SK-N-SH (cell line): ENCODE measurements around the gene INPP5E. TPM values are rescaled to one million over a fixed set of nuclear protein-coding genes. Genes with fewer than 3 reads are reported as not detected.

Experiments used
- CTCF ChIA-PET: fragments of 300-600, 350-600 bp; formaldehyde crosslinking; extraction: SDS; loops from one replicate; lab custom pipeline; 2021; lab: Yijun Ruan, JAX
- POLR2A ChIA-PET: fragments of 350-600 bp; sonication (Branson Sonifier 250); formaldehyde crosslinking; extraction: SDS; loops from one replicate; lab custom pipeline; 2020; ENCODE audit warnings: antibody characterized with exemption, inconsistent platforms; lab: Yijun Ruan, JAX
- DNase-seq: peaks from one replicate; pipeline ENCODE4 v3.0.0; 2012
- H2AFZ ChIP-seq: fragments of 200-600 bp; sonication (generic); 2 replicates; pipeline ENCODE4 v1.8.1; 2016; ENCODE audit warnings: antibody characterized with exemption, mild to moderate bottlenecking, low read depth
- H3F3A ChIP-seq: fragments of 200-600 bp; sonication (generic); replicated peaks from 2 replicates; pipeline ENCODE3; 2016; ENCODE audit warnings: antibody characterized with exemption, mild to moderate bottlenecking; ENCODE audit not compliant: insufficient read depth
- H3K27ac ChIP-seq, 2 experiments: fragments of 200-500 bp in 1 of 2; fragments of 200-600 bp in 1 of 2; sonication (Bioruptor generic) in 1 of 2; sonication (generic), shearing (Covaris generic) in 1 of 2; 2 replicates each; pipeline versions ENCODE4 v1.5.1 to v1.6.1; 2014 to 2016; ENCODE audit warnings: low read depth in 2 of 2, inconsistent platforms in 1 of 2, low read length in 1 of 2, mild to moderate bottlenecking in 1 of 2, mixed read lengths in 1 of 2
- H3K27me3 ChIP-seq: fragments of 200-600 bp; sonication (generic), shearing (Covaris generic); 2 replicates; pipeline ENCODE4 v1.6.1; 2016; ENCODE audit warnings: mixed run types; ENCODE audit not compliant: insufficient read depth
- H3K36me3 ChIP-seq, 2 experiments: fragments of 200-500 bp in 1 of 2; fragments of 200-600 bp in 1 of 2; sonication (Bioruptor generic) in 1 of 2; sonication (generic) in 1 of 2; replicated peaks in 1 of 2; 2 replicates each; pipeline versions ENCODE3 to v1.5.1; 2014 to 2016; ENCODE audit warnings: low read length in 1 of 2, mild to moderate bottlenecking in 1 of 2; ENCODE audit not compliant: insufficient read depth in 2 of 2, control insufficient read depth in 1 of 2
- H3K4me1 ChIP-seq, 2 experiments: fragments of 200-500 bp in 1 of 2; fragments of 200-600 bp in 1 of 2; sonication (Bioruptor generic) in 1 of 2; sonication (generic), shearing (Covaris generic) in 1 of 2; 2 replicates each; pipeline versions ENCODE4 v1.5.1 to v1.6.1; 2014 to 2016; ENCODE audit warnings: low read depth in 1 of 2, low read length in 1 of 2, mixed run types in 1 of 2; ENCODE audit not compliant: insufficient read depth in 2 of 2, control insufficient read depth in 1 of 2
- H3K4me2 ChIP-seq: fragments of 200-600 bp; sonication (generic), shearing (Covaris generic); 2 replicates; pipeline ENCODE4 v1.6.1; 2017; ENCODE audit warnings: mixed run types
- H3K4me3 ChIP-seq, 2 experiments: fragments of 200-500 bp in 1 of 2; fragments of 200-600 bp in 1 of 2; sonication (Bioruptor generic) in 1 of 2; sonication (generic), shearing (Covaris generic) in 1 of 2; 2 replicates each; pipeline versions ENCODE4 v1.5.1 to v1.8.1; 2014 to 2016; ENCODE audit warnings: low read depth in 2 of 2, inconsistent platforms in 1 of 2, low read length in 1 of 2, mild to moderate bottlenecking in 1 of 2, mixed read lengths in 1 of 2, moderate library complexity in 1 of 2
- H3K79me2 ChIP-seq: fragments of 200-600 bp; sonication (generic); 2 replicates; pipeline ENCODE4 v1.8.1; 2017; ENCODE audit warnings: mild to moderate bottlenecking; ENCODE audit not compliant: insufficient read depth
- H3K9ac ChIP-seq: fragments of 200-600 bp; sonication (generic); 2 replicates; pipeline ENCODE4 v1.6.1; 2017; ENCODE audit warnings: mixed run types
- H3K9me2 ChIP-seq: fragments of 200-600 bp; sonication (generic); 2 replicates; pipeline ENCODE4 v1.6.1; 2017; ENCODE audit warnings: mixed run types
- H3K9me3 ChIP-seq: fragments of 200-600 bp; sonication (generic); 2 replicates; pipeline ENCODE4 v1.6.1; 2017; ENCODE audit warnings: mixed run types, mild to moderate bottlenecking, moderate library complexity
- H4K20me1 ChIP-seq: fragments of 200-600 bp; sonication (generic); 2 replicates; pipeline ENCODE4 v1.6.1; 2017; ENCODE audit warnings: mild to moderate bottlenecking, mixed run types; ENCODE audit not compliant: insufficient read depth
- ELF1 ChIP-seq: IDR thresholded peaks from 2 replicates; pipeline ENCODE4 v1.4.0; 2012
- FOXM1 ChIP-seq: IDR thresholded peaks from 2 replicates; pipeline ENCODE4 v1.4.0; 2012; ENCODE audit warnings: low read depth, mild to moderate bottlenecking
- GABPA ChIP-seq: IDR thresholded peaks from 2 replicates; pipeline ENCODE4 v1.4.0; 2012; ENCODE audit warnings: low read depth, mild to moderate bottlenecking
- NFIC ChIP-seq: IDR thresholded peaks from 2 replicates; pipeline ENCODE4 v1.4.0; 2012; ENCODE audit warnings: borderline replicate concordance
- PBX3 ChIP-seq: IDR thresholded peaks from 2 replicates; pipeline ENCODE4; 2012
- POLR2AphosphoS5 ChIP-seq: IDR thresholded peaks from 2 replicates; pipeline ENCODE4 v1.6.1; 2012; ENCODE audit warnings: low read depth, low read length
- RCOR1 ChIP-seq: fragments of 150-350 bp; IDR thresholded peaks from 2 replicates; pipeline ENCODE4 v1.6.1; 2017; ENCODE audit warnings: antibody characterized with exemption, low read length
- TCF12 ChIP-seq: IDR thresholded peaks from 2 replicates; pipeline ENCODE4 v1.4.0; 2012
- TEAD4 ChIP-seq: IDR thresholded peaks from 2 replicates; pipeline ENCODE4 v1.4.0; 2012; ENCODE audit warnings: mild to moderate bottlenecking, borderline replicate concordance; ENCODE audit not compliant: insufficient read depth
- USF1 ChIP-seq: IDR thresholded peaks from 2 replicates; pipeline ENCODE4 v1.4.0; 2012; ENCODE audit warnings: low read depth, borderline replicate concordance
- ZBTB33 ChIP-seq: IDR thresholded peaks from 2 replicates; pipeline ENCODE4 v1.4.0; 2012; ENCODE audit warnings: low read depth, borderline replicate concordance
- WGBS: methylation state at CpG from one replicate; pipeline ENCODE4 v1.1.6; 2017; ENCODE audit warnings: low lambda C conversion rate; 5-methylcytosine and 5-hydroxymethylcytosine counted together
- polyA plus RNA-seq, 3 experiments: library from polyadenylated mRNA; depleted of rRNA; stranded (reverse); fragments of >200 nt; gene quantifications; 2 replicates each; pipeline ENCODE4 v1.2.3, GENCODE V29; 2012

Gene INPP5E
- polyA plus RNA-seq, 1 of the 3 experiments (the other 2 are of a cell fraction) = 12.8 TPM

GRCh38 chr9:136443087-136443486, 3.4 kb upstream of the INPP5E start:
- peaks cover 29% of the 10 kb centered on the region for H4K20me1 ChIP-seq

GRCh38 chr9:136442265-136442664, 2.6 kb upstream of the INPP5E start:
- peaks cover 37% of the 10 kb centered on the region for H4K20me1 ChIP-seq
- peaks cover 22% of the 10 kb centered on the region for H3K79me2 ChIP-seq
- WGBS = 100% methylated on average over 5 of the region's 5 CpGs
- H3K4me3 ChIP-seq = no peak overlapping the region
- TF ChIP-seq NFIC (no peak), RCOR1 (no peak), POLR2AphosphoS5 (no peak), ZBTB33 (no peak), PBX3 (no peak), TEAD4 (no peak), TCF12 (no peak), FOXM1 (no peak), USF1 (no peak)
- peaks cover 0 to 13% of the 10 kb centered on the region in 2 experiments; a peak in 1 of 4 replicates for H3K4me1 ChIP-seq
- H3K36me3 ChIP-seq = peaks cover 26 to 59% of the 10 kb centered on the region in 2 experiments
- no peaks in the 10 kb centered on the region for H3K27me3 ChIP-seq
- peaks cover 30% of the 10 kb centered on the region for H3F3A ChIP-seq
- H3K9me3 ChIP-seq = no peaks in the 10 kb centered on the region
- no peak overlapping the region for H3K9ac ChIP-seq
- no peaks in the 10 kb centered on the region for H3K9me2 ChIP-seq
- ChIA-PET CTCF (interaction anchor here (1.2 to 1.4 kb wide), 2 partner anchors 16 to 43 kb away, joined by 4 to 5 read pairs; no protein-coding TSS in a partner anchor), POLR2A (no interaction called here)
- H2AFZ ChIP-seq = no peak overlapping the region
- no peak for DNase-seq
- H3K4me2 ChIP-seq = no peak overlapping the region
- H3K27ac ChIP-seq = no peak overlapping the region

More at GRCh38 chr9:136443087-136443486, 3.4 kb upstream of the INPP5E start:
- Histone ChIP-seq H3K9me3 (no peaks in the 10 kb centered on the region), H3K9me2 (no peaks in the 10 kb centered on the region), H3K36me3 (peaks cover 29 to 68% of the 10 kb centered on the region in 2 experiments), H3F3A (peaks cover 30% of the 10 kb centered on the region), H2AFZ (no peak overlapping the region), H3K27ac (no peak overlapping the region), H3K4me2 (no peak overlapping the region), H3K79me2 (peaks cover 14% of the 10 kb centered on the region), H3K4me3 (no peak overlapping the region), H3K9ac (no peak overlapping the region), H3K4me1 (peaks cover 0 to 4% of the 10 kb centered on the region in 2 experiments; a peak in 1 of 4 replicates), H3K27me3 (no peaks in the 10 kb centered on the region)
- POLR2A ChIA-PET = no interaction called here
- CTCF ChIA-PET = interaction anchor here (0.6 to 1.4 kb wide), 2 partner anchors 15 to 468 kb away, joined by 3 to 4 read pairs; no protein-coding TSS in a partner anchor
- TF ChIP-seq ELF1 (no peak), GABPA (no peak)
- no peak for DNase-seq
- over 99% methylated on average over 15 of the region's 15 CpGs for WGBS
